Rectal smooth muscle tissue (tissue), 1 donor: ENCODE data around the gene C12orf57.
A peak's percentile ranks its signal among the peaks of the same experiment; 100 is the strongest.

Source experiments
- H3K27ac ChIP-seq: one replicate; pipeline ENCODE4 v1.7.0; 2013; ENCODE audit warnings: low read depth, low read length, inconsistent platforms
- H3K27me3 ChIP-seq: one replicate; pipeline ENCODE4 v1.7.0; 2013; ENCODE audit warnings: low read length; ENCODE audit not compliant: control insufficient read depth, insufficient read depth
- H3K36me3 ChIP-seq: one replicate; pipeline ENCODE4 v1.7.0; 2013; ENCODE audit warnings: low read length; ENCODE audit not compliant: control insufficient read depth, insufficient read depth
- H3K4me1 ChIP-seq: one replicate; pipeline ENCODE4 v1.7.0; 2013; ENCODE audit warnings: low read length; ENCODE audit not compliant: control insufficient read depth, insufficient read depth
- H3K4me3 ChIP-seq: one replicate; pipeline ENCODE4 v1.7.0; 2013; ENCODE audit warnings: low read length
- H3K9ac ChIP-seq: one replicate; pipeline ENCODE4 v1.7.0; 2013; ENCODE audit warnings: low read length

The C12orf57 gene

DNA sequence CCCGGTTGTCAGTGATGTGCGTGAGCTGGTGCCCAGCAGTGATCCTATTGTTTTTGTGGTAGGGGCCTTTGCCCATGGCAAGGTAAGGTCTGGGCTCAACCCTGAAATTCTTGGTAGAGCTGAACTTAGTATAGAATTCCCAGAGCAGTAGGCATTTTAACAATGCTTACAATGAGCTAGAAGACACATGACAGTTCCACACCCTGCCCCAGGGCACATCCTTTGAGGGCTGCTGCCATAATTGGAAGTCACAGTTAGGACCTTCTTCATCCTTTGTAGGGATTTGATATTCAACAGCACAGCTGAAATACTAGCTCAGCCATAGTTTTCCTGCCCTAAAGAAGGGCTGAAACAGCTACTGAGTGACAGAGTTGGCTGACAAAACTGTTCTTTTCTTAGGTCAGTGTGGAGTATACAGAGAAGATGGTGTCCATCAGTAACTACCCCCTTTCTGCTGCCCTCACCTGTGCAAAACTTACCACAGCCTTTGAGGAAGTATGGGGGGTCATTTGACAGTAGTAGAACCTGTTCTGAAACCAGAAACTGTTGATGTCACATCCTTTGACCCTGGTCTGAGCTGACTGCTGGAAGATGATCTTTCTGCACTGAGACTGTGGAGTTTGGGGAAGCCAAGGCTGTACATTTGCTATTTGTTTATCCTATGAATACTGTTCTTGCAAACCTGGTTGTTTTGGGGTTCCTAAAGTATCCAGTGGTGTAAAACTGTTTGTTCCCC is 31.6 kb downstream of the C12orf57 start:
- Histone ChIP-seq H3K27ac (no peak overlapping the region), H3K9ac (no peak overlapping the region), H3K27me3 (no peaks in the 10 kb centered on the region), H3K4me1 (peaks cover 3% of the 10 kb centered on the region), H3K36me3 (peaks cover 55% of the 10 kb centered on the region), H3K4me3 (no peak overlapping the region)

DNA sequence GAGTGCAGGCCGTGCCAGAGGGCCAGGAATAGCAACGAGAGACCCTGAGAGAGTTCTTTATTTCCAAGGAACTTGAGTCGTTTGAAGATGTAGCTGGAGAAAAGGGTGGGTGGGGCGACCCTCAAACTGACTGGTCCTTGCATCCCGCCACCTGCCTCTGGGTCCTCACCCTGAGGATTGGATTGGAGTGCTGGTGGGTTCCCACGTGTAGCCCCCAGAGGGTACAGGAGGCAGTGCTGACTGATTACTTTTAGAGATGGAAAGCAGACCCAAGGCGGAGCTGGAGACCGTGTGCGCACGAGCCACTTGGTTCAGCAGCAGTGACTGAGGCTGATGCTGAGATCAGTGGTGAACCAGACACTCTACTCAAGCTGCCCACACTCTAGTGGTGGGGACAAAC is 33.8 kb downstream of the C12orf57 start:
- Histone ChIP-seq H3K27ac (no peak overlapping the region), H3K4me1 (no peaks in the 10 kb centered on the region), H3K4me3 (no peak overlapping the region), H3K27me3 (no peaks in the 10 kb centered on the region), H3K9ac (no peak overlapping the region), H3K36me3 (peaks cover 74% of the 10 kb centered on the region)

DNA sequence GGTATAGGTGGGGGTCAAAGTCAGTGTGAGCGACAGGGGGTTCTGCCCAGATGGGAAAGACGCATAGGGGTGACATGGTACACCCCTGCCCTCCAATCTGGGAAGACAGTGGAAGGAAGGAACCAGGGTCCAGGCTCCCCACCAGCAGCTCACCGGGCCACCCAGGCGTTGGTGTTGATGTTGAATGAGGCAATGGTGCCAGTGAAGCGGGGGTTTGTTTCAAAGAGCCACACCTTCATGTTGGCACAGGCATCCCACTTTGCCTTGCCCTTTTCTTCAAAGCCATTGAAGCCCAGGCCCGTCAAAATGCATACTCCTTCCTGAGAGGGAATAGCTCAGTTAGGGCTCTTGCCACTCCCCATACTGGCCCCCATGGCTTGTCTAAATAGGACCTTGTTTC is 34.4 kb downstream of the C12orf57 start:
- Histone ChIP-seq H3K4me3 (no peak overlapping the region), H3K4me1 (no peaks in the 10 kb centered on the region), H3K9ac (no peak overlapping the region), H3K27me3 (no peaks in the 10 kb centered on the region), H3K36me3 (peaks cover 74% of the 10 kb centered on the region), H3K27ac (no peak overlapping the region)

DNA sequence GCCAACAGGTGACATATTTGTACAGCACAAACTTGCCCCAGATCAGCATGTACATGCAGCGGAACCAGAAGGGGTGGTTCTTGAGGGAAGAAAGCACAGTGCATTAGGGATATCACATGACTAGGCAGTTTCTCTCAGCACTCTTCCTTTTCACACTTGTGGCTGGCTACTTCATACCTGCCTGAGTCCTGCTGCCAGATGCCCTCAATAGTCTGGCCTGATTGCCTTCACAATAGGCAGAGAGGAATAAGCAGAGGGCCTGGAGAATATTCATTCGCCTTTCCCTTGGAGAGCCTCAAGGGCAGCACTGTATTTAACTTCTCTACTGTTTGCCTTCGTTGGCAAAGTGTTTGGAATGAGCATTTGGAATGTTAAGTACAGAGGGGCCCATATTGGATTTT is 34.8 kb downstream of the C12orf57 start:
- H3K27me3 ChIP-seq = no peaks in the 10 kb centered on the region
- H3K4me3 ChIP-seq = no peak overlapping the region
- H3K36me3 ChIP-seq = peaks cover 74% of the 10 kb centered on the region
- no peaks in the 10 kb centered on the region for H3K4me1 ChIP-seq
- no peak overlapping the region for H3K9ac ChIP-seq
- H3K27ac ChIP-seq = no peak overlapping the region

DNA sequence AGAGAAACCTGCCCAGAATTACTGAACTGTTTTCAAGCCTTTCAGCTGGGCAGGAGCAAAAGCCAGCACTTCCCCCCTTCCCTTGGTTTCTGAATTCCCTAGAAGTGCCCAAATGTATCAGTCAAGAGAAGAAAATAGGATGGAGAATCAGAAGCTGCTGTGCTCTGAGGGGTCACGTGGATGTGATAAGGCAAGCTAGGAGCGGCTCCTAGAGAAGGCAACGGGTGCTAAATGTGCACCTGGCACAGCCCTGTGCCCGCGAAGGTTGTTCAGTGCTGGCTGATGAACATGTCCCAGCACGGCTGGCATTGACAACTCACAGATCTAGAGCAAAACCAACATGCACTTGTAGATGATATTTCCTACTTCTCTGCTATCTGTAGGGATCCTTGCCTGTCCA is 35.2 kb downstream of the C12orf57 start:
- Histone ChIP-seq H3K27ac (no peak overlapping the region), H3K9ac (no peak overlapping the region), H3K36me3 (peaks cover 74% of the 10 kb centered on the region), H3K4me1 (no peaks in the 10 kb centered on the region), H3K4me3 (no peak overlapping the region), H3K27me3 (no peaks in the 10 kb centered on the region)

DNA sequence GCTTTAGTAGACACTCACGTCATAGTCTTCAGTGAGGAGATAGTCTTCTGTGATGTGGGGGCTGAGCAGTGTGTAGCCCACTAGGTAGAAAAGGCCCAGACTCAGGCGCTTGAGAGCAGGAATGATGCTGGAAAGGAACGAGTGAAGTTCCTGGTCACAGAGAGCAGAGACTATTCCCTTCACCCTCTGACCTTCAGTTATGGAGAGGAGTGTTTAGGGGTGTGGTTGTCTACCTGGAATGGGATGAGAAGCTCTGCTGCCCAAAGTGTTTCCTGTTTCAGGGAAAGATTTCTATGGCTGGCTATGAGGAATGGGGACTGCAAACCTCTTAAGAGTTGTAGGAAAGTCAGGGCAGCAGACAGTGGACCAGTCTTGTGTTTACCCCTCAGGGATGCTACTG is 35.6 kb downstream of the C12orf57 start:
- Histone ChIP-seq H3K27ac (no peak overlapping the region), H3K36me3 (peaks cover 69% of the 10 kb centered on the region)

DNA sequence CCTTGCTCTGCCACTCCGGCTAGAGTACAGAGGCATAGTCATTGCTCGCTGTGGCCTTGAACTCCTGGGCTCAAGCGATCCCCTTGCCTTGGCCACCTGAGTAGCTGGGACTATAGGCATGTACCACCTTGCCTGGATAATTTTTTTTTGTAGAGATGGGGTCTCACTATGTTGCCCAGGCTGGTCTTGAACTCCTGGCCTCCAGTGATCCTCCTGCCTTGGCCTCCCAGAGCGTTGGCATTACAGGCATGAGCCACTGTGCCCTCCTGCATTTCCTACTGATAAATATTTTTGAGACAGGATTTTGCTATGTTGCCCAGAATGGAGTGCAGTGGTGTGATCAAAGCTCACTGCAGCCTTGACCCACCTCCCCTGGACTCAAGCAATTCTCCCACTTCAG is 36.3 kb downstream of the C12orf57 start:
- Histone ChIP-seq H3K36me3 (peaks cover 63% of the 10 kb centered on the region), H3K27me3 (no peaks in the 10 kb centered on the region), H3K9ac (no peak overlapping the region), H3K4me3 (no peak overlapping the region), H3K4me1 (no peaks in the 10 kb centered on the region), H3K27ac (no peak overlapping the region)

More for the DNA sequence above, 35.6 kb downstream of the C12orf57 start:
- no peaks in the 10 kb centered on the region for H3K27me3 ChIP-seq
- H3K4me3 ChIP-seq = no peak overlapping the region
- H3K4me1 ChIP-seq = no peaks in the 10 kb centered on the region
- no peak overlapping the region for H3K9ac ChIP-seq

DNA sequence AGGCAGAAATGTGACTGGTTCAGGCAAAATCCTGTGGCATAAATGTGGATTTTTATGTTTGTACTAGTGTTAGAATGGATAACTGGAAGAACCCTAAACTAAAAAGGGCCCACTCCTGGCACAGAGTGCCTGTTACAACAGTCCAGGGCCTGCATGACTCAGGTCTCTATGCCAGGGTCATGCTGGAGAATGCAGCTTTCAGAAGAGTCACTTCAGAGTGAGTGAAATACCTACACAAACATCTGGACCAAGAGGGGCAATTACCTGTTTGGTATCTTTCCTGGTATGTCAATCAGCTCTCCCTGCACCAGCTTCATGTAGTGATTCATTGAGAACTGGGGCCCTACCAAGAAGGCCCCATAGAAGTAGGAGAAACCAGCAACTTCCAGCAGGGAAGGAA is 36.9 kb downstream of the C12orf57 start:
- no peak overlapping the region for H3K4me3 ChIP-seq
- H3K9ac ChIP-seq = no peak overlapping the region
- no peaks in the 10 kb centered on the region for H3K4me1 ChIP-seq
- H3K27ac ChIP-seq = no peak overlapping the region
- H3K36me3 ChIP-seq = peaks cover 56% of the 10 kb centered on the region
- H3K27me3 ChIP-seq = no peaks in the 10 kb centered on the region

DNA sequence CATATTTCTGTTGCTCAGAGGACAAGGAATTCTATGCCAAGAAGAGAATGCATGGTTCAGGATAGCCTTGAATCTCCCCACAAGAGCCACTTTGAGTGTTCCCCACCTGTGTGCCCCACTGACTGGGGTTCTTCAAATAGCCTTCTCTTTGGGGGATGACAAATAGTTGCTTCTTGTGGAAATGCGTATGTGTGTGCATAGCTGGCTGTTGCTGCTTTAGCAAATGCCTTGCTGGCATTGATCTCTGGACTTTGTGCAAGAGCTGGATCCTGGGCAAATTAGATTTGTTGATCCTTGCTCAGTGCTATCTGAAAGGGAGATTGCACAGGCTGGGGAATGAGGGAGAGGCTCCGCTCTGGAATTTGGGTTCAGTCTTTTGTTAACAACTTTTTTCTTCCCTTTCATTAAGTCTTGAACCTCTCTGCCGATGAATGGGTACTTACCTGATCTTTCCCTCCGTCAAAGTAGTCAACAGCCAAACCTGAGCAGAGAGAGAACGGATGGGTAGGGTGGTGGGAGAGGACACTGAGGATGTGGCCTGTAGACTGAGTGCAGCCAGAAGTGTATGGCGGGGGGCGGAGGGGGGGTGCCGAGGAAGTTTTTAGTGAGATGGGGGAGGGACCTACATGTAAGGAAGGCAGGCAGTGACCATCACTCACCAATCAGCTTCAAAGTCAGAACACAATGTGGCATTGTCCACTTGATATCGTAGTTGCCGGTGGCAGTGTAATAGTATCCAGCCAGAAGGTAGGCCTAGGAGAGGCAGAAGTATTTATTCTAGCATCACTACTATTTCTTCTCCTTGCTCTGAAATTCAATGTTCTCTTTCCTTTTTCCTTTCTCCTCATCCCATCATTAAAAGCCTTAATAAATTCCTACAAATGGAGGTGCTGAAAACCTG is 37.6 kb downstream of the C12orf57 start:
- no peak overlapping the region for H3K4me3 ChIP-seq
- peaks cover 51% of the 10 kb centered on the region for H3K36me3 ChIP-seq
- H3K9ac ChIP-seq = no peak overlapping the region

DNA sequence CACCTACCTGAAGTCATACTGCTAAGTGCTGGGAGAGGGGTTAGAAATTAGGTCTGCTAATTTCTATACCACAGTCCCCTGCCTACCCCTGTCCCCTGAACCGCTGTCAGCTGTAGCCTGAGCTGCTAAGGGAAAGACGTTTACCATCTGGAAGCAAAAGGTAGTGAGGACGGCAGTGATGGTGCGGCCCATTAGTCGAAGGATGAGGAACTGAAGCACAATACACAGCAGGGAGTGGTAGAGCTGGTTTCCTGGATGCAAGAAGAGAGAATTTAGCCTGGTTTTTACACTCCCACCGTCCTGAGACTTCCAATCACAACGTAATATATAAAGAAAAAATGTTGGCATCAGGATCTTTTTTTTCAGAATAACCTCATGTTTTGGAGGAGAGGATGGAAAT is 38.7 kb downstream of the C12orf57 start:
- Histone ChIP-seq H3K4me3 (no peak overlapping the region), H3K36me3 (peaks cover 42% of the 10 kb centered on the region), H3K27me3 (no peaks in the 10 kb centered on the region), H3K27ac (no peak overlapping the region), H3K9ac (no peak overlapping the region), H3K4me1 (peaks cover 3% of the 10 kb centered on the region)

More for the DNA sequence above, 37.6 kb downstream of the C12orf57 start:
- Histone ChIP-seq H3K27me3 (no peaks in the 10 kb centered on the region), H3K4me1 (no peaks in the 10 kb centered on the region), H3K27ac (no peak overlapping the region)

DNA sequence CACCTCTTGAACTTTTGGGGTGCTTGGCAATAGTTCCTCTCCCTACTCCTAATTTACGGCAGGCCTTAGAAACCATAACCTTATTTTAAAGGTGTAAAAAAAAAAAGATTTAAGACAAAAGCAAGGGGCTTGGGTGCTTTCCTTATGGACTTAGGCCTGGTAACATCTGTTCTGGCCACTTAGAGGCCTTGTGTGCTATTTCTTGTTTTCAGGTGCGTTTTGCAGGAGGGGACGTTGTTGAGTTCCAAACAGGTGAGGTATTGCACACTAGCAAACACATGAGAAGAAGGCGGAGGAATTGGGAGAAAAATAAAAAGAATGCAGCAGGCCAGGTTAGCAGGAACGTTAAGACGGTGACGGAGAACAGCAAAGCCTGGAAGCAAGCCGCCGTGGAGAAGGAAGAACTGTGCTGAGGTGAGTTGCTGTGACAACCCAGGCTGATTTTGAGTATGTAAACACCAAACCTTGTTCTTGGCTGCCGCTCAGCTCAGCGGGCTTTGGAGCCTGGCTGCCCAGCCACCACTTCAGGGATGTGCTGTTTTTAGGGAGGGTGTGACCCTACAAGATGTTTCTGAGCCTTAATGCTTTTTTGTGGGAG is 44.2 kb downstream of the C12orf57 start:
- H3K27ac ChIP-seq = peak overlapping the region; percentile 86
- no peak overlapping the region for H3K9ac ChIP-seq
- H3K36me3 ChIP-seq = no peaks in the 10 kb centered on the region
- no peaks in the 10 kb centered on the region for H3K27me3 ChIP-seq
- peaks cover 10% of the 10 kb centered on the region for H3K4me1 ChIP-seq
- H3K4me3 ChIP-seq = no peak overlapping the region
